Amniotic epithelial cell (primary cell): ENCODE measurements around the gene KCNC1.
A peak's percentile ranks its signal among the peaks of the same experiment; 100 is the strongest.

Experiments used
- DNase-seq: peaks from one replicate; pipeline ENCODE4 v3.0.0-alpha.2; 2010; ENCODE audit warnings: low read depth

Gene KCNC1

GRCh38 chr11:17734418-17734911, at the start of gene KCNC1:
Gene KCNC1, plus strand, starts transcription at chr11:17734781. Its CDS starts 1,222 bp downstream, at chr11:17736003.
- peak; percentile 22 for DNase-seq

- DNase-seq: no peak
These were observed 48.2 kb upstream of the KCNC1 start for GRCh38 chr11:17686231-17686980.

- DNase-seq: no peak
These were observed 46.5 kb upstream of the KCNC1 start for GRCh38 chr11:17687946-17688670.

- no peak for DNase-seq
These were observed 43.0 kb upstream of the KCNC1 start for GRCh38 chr11:17691550-17691949.

- no peak for DNase-seq
These were observed 42.6 kb upstream of the KCNC1 start for GRCh38 chr11:17691976-17692375.

GRCh38 chr11:17692931-17693330, 41.6 kb upstream of the KCNC1 start:
- no peak for DNase-seq

- DNase-seq: no peak
These were observed 41.0 kb upstream of the KCNC1 start for GRCh38 chr11:17693531-17693930.

- DNase-seq: no peak
These were observed 40.0 kb upstream of the KCNC1 start for GRCh38 chr11:17694494-17695110.

- DNase-seq: no peak
These were observed 38.8 kb upstream of the KCNC1 start for GRCh38 chr11:17695454-17696441.

GRCh38 chr11:17696741-17697140, 37.8 kb upstream of the KCNC1 start:
- DNase-seq: no peak

- DNase-seq: no peak
These were observed 37.2 kb upstream of the KCNC1 start for GRCh38 chr11:17697175-17697949.

- DNase-seq: peak; percentile 68
These were observed 35.1 kb upstream of the KCNC1 start for GRCh38 chr11:17699147-17700114.

GRCh38 chr11:17700991-17701390, 33.6 kb upstream of the KCNC1 start:
- DNase-seq: no peak

GRCh38 chr11:17702876-17703275, 31.7 kb upstream of the KCNC1 start:
- no peak for DNase-seq

GRCh38 chr11:17703951-17704350, 30.6 kb upstream of the KCNC1 start:
- DNase-seq: peak; percentile 64

GRCh38 chr11:17707830-17708229, 26.8 kb upstream of the KCNC1 start:
- no peak for DNase-seq

GRCh38 chr11:17711836-17712235, 22.7 kb upstream of the KCNC1 start:
- DNase-seq: no peak

- no peak for DNase-seq
These were observed 20.7 kb upstream of the KCNC1 start for GRCh38 chr11:17713851-17714250.

- DNase-seq: no peak
These were observed 20.2 kb upstream of the KCNC1 start for GRCh38 chr11:17714356-17714854.
